DMS 273 (cell line): ENCODE results near the gene PRKCE.

ENCODE experiments used
- DNase-seq: peaks from one replicate; lab custom pipeline; 2025; ENCODE audit not compliant: unreplicated experiment; lab: John Stamatoyannopoulos, UW

Gene PRKCE

GRCh38 chr2:45776160-45776955 is 124.9 kb downstream of the PRKCE start:
- no peak for DNase-seq

GRCh38 chr2:45777996-45778719 is 126.7 kb downstream of the PRKCE start:
- DNase-seq: peak; percentile 20

- peak; percentile 81 for DNase-seq
These were observed 127.3 kb downstream of the PRKCE start for GRCh38 chr2:45778720-45779171.

GRCh38 chr2:45780541-45781463 is 129.3 kb downstream of the PRKCE start:
- DNase-seq: no peak

GRCh38 chr2:45781464-45781811 is 130.0 kb downstream of the PRKCE start:
- DNase-seq: no peak

GRCh38 chr2:45782436-45782835 is 131.0 kb downstream of the PRKCE start:
- DNase-seq: no peak

GRCh38 chr2:45782986-45783385 is 131.5 kb downstream of the PRKCE start:
- no peak for DNase-seq

GRCh38 chr2:45786030-45786835 is 134.8 kb downstream of the PRKCE start:
- no peak for DNase-seq

- no peak for DNase-seq
These were observed 135.4 kb downstream of the PRKCE start for GRCh38 chr2:45786836-45787357.

- DNase-seq: no peak
These were observed 136.9 kb downstream of the PRKCE start for GRCh38 chr2:45788401-45788800.

- no peak for DNase-seq
These were observed 137.8 kb downstream of the PRKCE start for GRCh38 chr2:45789317-45789716.

GRCh38 chr2:45789961-45790723 is 138.7 kb downstream of the PRKCE start:
- no peak for DNase-seq

- peak; percentile 62 for DNase-seq
These were observed 142.0 kb downstream of the PRKCE start for GRCh38 chr2:45793305-45793962.

- no peak for DNase-seq
These were observed 142.7 kb downstream of the PRKCE start for GRCh38 chr2:45794134-45794617.

- no peak for DNase-seq
These were observed 145.0 kb downstream of the PRKCE start for GRCh38 chr2:45796500-45796899.

GRCh38 chr2:45797451-45798230 is 146.2 kb downstream of the PRKCE start:
- peak; percentile 27 for DNase-seq

- DNase-seq: no peak
These were observed 148.4 kb downstream of the PRKCE start for GRCh38 chr2:45799679-45800381.
